AG04449 (cell line): ENCODE results near the gene IGF2BP1.

ENCODE experiments used
- CTCF ChIA-PET: fragments of 350-600 bp; formaldehyde crosslinking; extraction: SDS; loops from one replicate; lab custom pipeline; 2021; ENCODE audit warnings: antibody characterized with exemption; lab: Yijun Ruan, JAX
- POLR2A ChIA-PET: fragments of 400-600, 350-600 bp; formaldehyde crosslinking; extraction: SDS; loops from one replicate; lab custom pipeline; 2020; ENCODE audit warnings: antibody characterized with exemption, inconsistent platforms; lab: Yijun Ruan, JAX
- DNase-seq: peaks from one replicate; pipeline ENCODE4 v3.0.0-alpha.2; 2010; ENCODE audit warnings: low read depth, low spot score
- H3K4me3 ChIP-seq: 2 replicates; pipeline ENCODE4 v1.5.1; 2011; ENCODE audit warnings: low read depth, mild to moderate bottlenecking, control low read depth, low read length
- CTCF ChIP-seq: IDR thresholded peaks from one replicate; pipeline ENCODE4 v1.5.1; 2011; ENCODE audit warnings: mild to moderate bottlenecking, moderate library complexity, low read length, control low read depth, inconsistent platforms; ENCODE audit not compliant: insufficient read depth; ENCODE audit errors: missing control alignments

IGF2BP1 gene

GRCh38 chr17:49013311-49014213 lies 16.4 kb downstream of the IGF2BP1 start:
- no peak for DNase-seq
- ChIA-PET POLR2A (no interaction called here), CTCF (interaction anchor here (2.2 to 5.6 kb wide), 7 partner anchors 8 to 52 kb away, joined by 5 to 52 read pairs (median 13); no protein-coding TSS in a partner anchor)
- TF ChIP-seq CTCF: no peak
- peak overlapping the region; percentile 42 for H3K4me3 ChIP-seq

GRCh38 chr17:49015179-49015923 lies 18.2 kb downstream of the IGF2BP1 start:
- CTCF ChIA-PET: interaction anchor here (0.9 to 5.6 kb wide), 8 partner anchors 10 to 65 kb away, joined by 3 to 52 read pairs (median 6); no protein-coding TSS in a partner anchor
- no peak for DNase-seq
- TF ChIP-seq CTCF: no peak
- POLR2A ChIA-PET: no interaction called here
- H3K4me3 ChIP-seq: no peak overlapping the region

GRCh38 chr17:49015924-49016774 lies 19.0 kb downstream of the IGF2BP1 start:
- no peak for TF ChIP-seq CTCF
- no peak overlapping the region for H3K4me3 ChIP-seq
- ChIA-PET CTCF (interaction anchor here (1.0 to 5.6 kb wide), 6 partner anchors 11 to 66 kb away, joined by 3 to 52 read pairs (median 10); no protein-coding TSS in a partner anchor), POLR2A (no interaction called here)
- DNase-seq: no peak

GRCh38 chr17:49016775-49017463 lies 19.7 kb downstream of the IGF2BP1 start:
- no peak overlapping the region for H3K4me3 ChIP-seq
- ChIA-PET POLR2A (no interaction called here), CTCF (interaction anchor here (3.3 to 5.6 kb wide), 3 partner anchors 12 to 16 kb away, joined by 13 to 52 read pairs (median 27); no protein-coding TSS in a partner anchor)
- DNase-seq: no peak
- no peak for TF ChIP-seq CTCF

GRCh38 chr17:49018116-49018612 lies 21.0 kb downstream of the IGF2BP1 start:
- TF ChIP-seq CTCF: no peak
- H3K4me3 ChIP-seq: no peak overlapping the region
- DNase-seq: no peak
- POLR2A ChIA-PET: no interaction called here
- CTCF ChIA-PET: interaction anchor here (0.7 to 4.4 kb wide), 3 partner anchors 15 to 413 kb away, joined by 3 to 27 read pairs (median 3); partner anchors contain the start of gene HOXB6
